Stimulated activated CD8-positive, alpha-beta memory T cell treated with anti-CD3 and anti-CD28 coated beads, Interleukin-4, amount 100 ng/mL, for 1 hour (primary cell): ENCODE measurements around the gene PMEPA1.

Experiments used
- DNase-seq, 2 donors: peaks; one replicate each; pipeline ENCODE4 v3.0.0-alpha.2; 2020; ENCODE audit warnings: low read depth in 2 of 2, low spot score in 1 of 2

Gene PMEPA1

GRCh38 chr20:57678340-57678739, 31.5 kb downstream of the PMEPA1 start:
- DNase-seq = no peak

DNA sequence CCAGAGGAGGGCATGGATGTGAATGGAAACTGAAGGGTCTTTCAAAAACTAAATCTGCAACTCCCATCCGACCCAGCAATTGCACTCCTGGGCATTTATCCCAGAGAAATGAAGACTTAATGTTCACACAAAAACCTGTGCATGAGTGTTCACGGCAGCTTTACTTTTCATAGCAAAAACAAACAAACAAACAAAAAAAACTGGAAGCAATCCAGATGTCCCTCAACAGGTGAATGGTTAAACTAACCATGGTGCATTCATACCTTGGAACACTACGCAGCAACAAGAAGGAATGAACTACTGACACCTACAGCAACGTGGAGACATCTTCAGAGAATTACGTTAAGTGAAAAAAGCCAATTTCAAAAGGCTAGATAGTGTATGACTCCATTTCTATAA, 32.2 kb downstream of the PMEPA1 start:
- DNase-seq = no peak

DNA sequence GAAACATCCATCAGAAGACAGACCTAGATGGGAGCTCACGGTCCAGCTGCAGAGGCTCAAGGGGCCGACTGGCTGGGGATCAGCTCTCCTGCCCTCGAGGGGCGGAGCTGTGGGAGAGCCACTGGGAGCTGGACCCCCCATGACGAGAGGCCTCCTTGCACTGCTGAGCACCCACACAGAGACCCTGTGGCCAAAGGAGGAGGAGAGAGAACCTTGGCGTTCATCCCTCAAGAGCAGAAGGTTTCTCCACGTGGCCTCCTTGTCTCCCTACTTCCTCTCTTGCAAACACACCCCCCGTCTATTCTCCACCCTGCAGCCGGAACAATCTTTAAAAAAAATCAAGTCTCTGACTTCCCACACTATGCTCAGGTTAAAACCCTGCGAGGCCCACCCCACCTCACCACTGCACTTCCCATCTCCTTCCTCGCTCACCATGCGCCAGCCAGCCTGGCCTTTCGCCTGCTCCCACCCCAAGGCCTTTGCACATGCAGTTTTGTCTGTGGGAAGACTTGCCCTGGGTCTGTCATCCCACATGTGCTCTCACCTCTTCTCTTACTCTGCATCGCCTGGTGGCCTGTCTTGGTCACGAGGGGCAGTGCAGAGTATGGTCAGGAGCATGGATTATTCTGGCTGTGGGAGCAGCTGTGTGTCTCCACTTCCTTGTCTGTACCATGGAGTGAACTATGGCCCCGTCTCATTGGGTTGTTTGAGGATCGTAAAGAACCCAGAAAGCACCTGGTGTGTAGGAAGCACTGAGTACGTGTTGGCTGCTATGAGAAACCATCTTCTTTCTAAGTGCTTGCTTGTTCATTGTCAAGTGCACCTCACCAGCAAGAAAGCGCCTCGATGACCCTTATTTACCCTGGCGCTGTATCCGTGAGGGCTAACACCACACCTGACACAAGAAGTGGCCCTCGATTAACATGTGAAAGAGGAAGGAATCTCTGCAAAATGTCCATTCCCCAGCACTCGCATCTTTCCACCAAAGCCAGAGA, 32.9 kb downstream of the PMEPA1 start:
- DNase-seq = no peak

GRCh38 chr20:57675773-57676172, 34.0 kb downstream of the PMEPA1 start:
- no peak for DNase-seq

DNA sequence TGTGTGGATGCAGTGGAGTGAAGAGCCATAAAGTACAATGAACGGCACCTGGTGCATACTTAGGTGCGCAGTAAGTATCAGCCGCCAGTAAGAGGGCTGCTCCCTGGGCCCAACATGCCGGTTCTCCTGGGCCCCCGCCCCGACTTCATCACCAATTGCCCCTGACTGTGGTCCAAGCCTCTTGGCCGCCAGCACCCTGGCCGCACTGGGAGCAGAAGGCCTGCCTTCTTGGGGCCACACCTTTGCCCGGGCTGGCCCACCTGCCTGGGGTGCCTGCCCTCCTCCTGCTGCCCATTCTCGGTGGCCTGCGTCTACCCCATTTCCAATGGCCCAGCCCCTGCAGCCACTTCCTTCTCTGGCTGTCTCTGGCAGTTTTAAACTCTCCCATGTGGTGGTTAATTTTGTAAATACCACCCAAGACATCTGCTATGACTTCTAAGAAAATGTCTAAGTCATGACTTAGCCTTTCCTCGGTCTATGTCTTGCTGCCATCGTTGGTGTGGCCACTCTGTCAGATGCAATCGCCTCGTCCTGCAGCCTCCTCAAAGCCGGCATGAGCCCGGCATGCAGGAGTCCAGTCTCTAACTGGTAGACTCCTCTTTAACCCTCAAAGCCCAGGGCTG, 36.8 kb downstream of the PMEPA1 start:
- no peak for DNase-seq

DNA sequence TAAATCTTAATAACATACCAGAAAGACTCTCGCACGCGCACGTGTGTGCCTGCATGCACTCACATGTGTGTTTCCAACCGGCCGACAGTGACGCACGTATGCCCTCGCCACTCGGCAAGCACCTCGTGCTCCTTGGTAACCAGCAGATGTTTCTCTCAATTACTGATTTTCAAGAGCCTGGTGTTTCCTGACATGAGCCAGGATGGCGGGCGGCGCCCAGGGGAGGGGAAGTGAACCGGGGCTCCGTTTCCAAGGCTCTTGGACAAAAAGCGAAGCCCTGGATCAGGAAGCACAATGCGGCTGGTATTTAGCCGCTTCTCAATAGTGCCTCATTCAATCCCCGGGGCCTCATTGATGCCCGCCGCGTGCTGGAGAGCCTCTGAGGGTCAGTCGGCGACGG, 37.7 kb downstream of the PMEPA1 start:
- DNase-seq = no peak

DNA sequence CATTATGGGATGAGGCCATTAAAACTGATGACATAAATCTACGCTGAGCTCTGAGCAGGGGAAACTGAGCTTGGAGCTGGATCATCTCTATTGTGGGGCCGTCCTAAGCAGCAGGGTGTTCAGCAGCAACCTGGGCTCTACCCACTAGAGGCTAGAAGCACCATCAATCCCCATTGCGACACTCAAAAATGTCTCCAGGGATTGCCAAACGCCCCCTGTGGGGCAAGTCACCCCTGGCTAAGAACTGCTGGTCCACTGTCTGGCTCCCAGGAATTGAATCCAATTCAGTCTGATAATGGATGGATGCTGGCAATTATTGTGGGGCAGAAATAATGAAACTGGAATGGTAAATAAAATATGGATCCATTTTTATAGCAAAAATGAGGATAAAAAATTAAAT, 38.2 kb downstream of the PMEPA1 start:
- no peak for DNase-seq

- no peak for DNase-seq
Observed at GRCh38 chr20:57671072-57671391, 38.8 kb downstream of the PMEPA1 start.

DNA sequence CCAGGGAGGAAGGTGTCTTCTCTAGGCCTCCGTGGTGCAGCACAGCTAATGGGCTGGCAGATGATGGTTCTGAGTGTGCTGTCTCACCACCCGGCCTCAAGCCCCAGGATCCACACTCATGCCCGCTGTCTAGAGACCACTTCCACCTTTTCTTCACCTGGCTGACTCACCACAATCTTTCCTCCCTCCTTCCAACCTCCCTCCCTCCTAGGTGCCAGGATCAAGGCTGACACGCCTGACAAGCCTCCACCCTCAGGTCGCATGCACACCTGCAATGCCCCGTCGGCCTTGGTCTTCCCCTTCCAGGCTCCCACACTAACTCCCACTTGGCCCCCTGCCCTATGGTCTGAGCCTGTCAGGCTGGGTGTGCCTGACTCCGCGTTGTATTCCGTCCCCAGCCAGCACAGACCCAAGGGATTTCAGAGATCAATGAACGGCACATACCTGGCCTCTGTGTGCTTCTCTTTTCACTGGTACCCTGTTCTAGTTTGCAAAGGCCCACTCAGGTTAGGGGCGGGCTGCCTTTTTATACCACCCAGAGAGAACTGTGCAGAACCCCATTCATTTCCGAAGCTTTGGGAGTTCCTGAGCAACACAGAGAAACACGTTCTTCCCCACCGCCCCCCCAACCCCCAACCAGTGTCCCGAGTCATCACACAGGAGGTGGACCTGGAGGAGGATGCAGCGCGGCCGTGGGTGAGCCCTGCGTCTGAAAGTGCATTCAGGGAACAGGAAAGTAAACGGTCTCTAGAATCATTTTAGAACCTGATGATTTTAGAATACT, 39.3 kb downstream of the PMEPA1 start:
- DNase-seq = no peak

DNA sequence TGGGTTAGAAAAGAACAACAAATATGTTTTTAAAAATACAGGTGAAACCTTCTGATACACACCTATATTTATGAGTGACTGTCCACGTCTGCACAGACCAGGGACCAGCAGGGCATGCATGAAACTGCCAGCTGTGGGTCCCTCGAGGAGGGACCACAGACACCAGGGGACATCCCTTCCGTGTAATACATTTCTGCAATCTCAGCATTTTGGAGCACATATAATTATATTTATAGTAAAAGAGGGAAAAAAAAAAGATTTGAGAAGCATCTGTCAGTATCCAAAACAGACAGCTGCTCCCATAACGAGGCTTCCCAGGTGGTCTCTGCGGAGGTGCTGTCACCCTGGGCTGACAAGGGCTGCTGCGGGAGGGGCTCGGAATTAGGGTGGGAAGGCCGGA, 40.2 kb downstream of the PMEPA1 start:
- no peak for DNase-seq

DNA sequence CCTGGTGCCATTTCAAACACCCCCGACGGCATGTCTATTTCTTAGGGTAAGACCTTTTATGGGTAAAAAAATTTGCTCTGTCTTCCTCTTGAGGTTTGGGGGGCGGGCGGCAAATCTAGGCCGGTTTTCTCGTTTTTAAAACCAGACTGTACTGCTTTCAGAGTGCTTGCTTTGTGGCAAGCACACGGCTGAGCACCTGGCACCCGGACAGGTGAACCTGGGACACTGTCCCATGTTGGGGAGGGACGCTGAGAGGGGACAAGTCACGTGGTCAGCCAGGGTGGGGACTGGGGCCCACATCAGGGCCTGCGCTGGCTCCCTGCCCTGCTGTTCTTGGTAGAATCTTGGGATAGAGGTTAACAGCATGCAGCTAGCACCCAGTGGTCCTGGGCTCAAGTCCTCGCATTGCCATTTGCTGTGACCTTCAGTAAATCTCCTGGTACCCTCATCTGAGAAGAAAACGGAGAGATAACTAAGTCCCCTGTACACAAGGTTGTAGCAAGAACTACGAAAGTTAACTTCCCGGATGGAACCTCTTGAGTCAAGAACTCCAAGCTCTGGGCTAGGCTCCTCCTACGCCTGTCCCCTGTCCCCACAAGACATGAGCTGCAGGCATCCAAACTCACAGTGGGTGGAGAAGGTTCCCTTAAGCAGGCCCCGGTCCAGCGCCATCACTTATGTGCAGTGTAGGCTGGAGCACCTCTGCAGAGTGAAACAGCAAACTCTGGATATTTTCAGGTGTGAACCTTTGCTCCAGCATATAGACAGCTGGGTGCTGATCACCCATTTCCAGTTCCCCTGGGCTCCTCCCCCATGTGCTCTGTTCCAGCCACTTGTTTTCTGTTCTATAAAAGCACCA, 41.7 kb downstream of the PMEPA1 start:
- no peak for DNase-seq

- DNase-seq = no peak
Observed at GRCh38 chr20:57667388-57667787, 42.4 kb downstream of the PMEPA1 start.

GRCh38 chr20:57666834-57667157, 43.0 kb downstream of the PMEPA1 start:
- DNase-seq = no peak

- no peak for DNase-seq
Observed at GRCh38 chr20:57666106-57666833, 43.5 kb downstream of the PMEPA1 start.

DNA sequence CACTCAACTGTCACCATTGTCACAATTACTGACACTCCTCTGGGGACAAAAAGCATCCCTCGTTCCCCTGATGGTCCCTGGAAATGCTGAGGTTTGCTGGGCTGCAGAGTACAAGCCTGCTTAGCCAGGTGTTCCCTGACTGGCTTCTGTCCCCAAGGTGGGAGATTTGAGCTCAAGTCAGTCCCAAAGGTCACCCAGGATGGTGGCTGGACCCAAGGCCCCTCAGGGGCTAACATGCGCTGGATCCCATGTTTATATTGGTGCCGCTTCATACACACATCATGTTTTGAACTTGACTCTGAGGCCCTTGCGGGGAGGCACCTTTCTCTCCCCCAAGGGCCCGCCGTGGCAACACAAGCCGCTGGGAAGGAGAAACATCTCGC, 44.2 kb downstream of the PMEPA1 start:
- DNase-seq = no peak

DNA sequence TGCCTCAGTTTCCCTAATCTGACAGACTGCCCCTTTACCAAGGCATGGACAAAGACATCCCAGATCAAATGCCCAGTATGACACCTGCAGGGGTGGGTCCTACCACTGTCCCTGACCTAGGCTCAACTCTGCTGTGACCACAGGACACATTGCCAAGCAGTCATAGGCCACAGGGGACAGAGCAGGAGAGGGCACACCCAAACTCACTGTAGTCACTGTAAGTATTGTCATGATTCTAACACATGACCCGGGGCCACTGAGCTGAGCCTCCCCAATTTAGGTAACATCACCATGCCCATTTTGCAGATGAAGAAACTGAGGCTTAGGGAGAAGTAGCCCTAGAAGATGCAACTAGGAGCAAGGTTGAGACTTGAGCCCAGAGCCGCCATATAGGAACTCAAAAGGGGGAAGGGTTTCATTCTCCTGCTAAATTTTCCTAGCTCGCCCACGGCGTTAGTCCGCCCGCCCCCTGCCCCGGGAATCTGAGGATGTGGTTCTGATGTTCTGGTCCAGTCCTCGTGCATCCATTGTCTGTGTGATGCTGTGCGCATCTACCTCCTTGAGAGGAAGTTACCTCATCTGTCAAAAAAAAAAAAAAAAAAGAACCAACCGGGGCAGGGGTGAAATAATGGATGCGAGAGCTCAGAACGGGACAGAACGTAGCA, 44.8 kb downstream of the PMEPA1 start:
- no peak for DNase-seq

GRCh38 chr20:57664476-57664875, 45.3 kb downstream of the PMEPA1 start:
- no peak for DNase-seq

- no peak for DNase-seq
Observed at GRCh38 chr20:57663681-57664451, 45.9 kb downstream of the PMEPA1 start.

GRCh38 chr20:57663241-57663640, 46.6 kb downstream of the PMEPA1 start:
- DNase-seq = no peak
